Stimulated activated naive CD8-positive, alpha-beta T cell treated with anti-CD3 and anti-CD28 coated beads, Interleukin-15, Interleukin-2, amounts not matched to agents 100 U/mL and 50 U/mL, for 24 hours (primary cell): ENCODE data around the gene MYH7B.

ENCODE experiments used
- ATAC-seq: fragments of 150-1000 bp; cut with Tn5 transposase; one replicate; pipeline ENCODE4 v1.10.0; 2021
- DNase-seq: peaks from one replicate; pipeline ENCODE4 v3.0.0; 2021

MYH7B gene

GRCh38 chr20:34992751-34993417 is 37.2 kb downstream of the MYH7B start:
- ATAC-seq: no peak
- DNase-seq: no peak

GRCh38 chr20:34993941-34994508 is 38.4 kb downstream of the MYH7B start:
- ATAC-seq (no peak), DNase-seq (no peak)

GRCh38 chr20:34994509-34995131 is 39.0 kb downstream of the MYH7B start:
- DNase-seq (no peak), ATAC-seq (no peak)

GRCh38 chr20:34995192-34995591 is 39.5 kb downstream of the MYH7B start:
- ATAC-seq (no peak), DNase-seq (no peak)

GRCh38 chr20:34995696-34996095 is 40.0 kb downstream of the MYH7B start:
- no peak for DNase-seq
- no peak for ATAC-seq

GRCh38 chr20:34996243-34997028 is 40.8 kb downstream of the MYH7B start:
- no peak for DNase-seq
- ATAC-seq: no peak

- no peak for ATAC-seq
- no peak for DNase-seq
Measured at GRCh38 chr20:34997131-34997561, 41.5 kb downstream of the MYH7B start.

- ATAC-seq (no peak), DNase-seq (no peak)
Measured at GRCh38 chr20:34997774-34998173, 42.1 kb downstream of the MYH7B start.

- DNase-seq (no peak), ATAC-seq (no peak)
Measured at GRCh38 chr20:34998331-34998950, 42.8 kb downstream of the MYH7B start.

- no peak for DNase-seq
- ATAC-seq: no peak
Measured at GRCh38 chr20:34999021-34999451, 43.4 kb downstream of the MYH7B start.

GRCh38 chr20:34999782-35000181 is 44.1 kb downstream of the MYH7B start:
- ATAC-seq (no peak), DNase-seq (no peak)

- no peak for DNase-seq
- ATAC-seq: no peak
Measured at GRCh38 chr20:35000311-35000921, 44.7 kb downstream of the MYH7B start.

- DNase-seq (no peak), ATAC-seq (no peak)
Measured at GRCh38 chr20:35000922-35001595, 45.4 kb downstream of the MYH7B start.

GRCh38 chr20:35001596-35002362 is 46.1 kb downstream of the MYH7B start:
- no peak for DNase-seq
- no peak for ATAC-seq

GRCh38 chr20:35002426-35003210 is 47.0 kb downstream of the MYH7B start:
- DNase-seq: no peak
- no peak for ATAC-seq

GRCh38 chr20:35003211-35004031 is 47.8 kb downstream of the MYH7B start:
- ATAC-seq: no peak
- DNase-seq: no peak

GRCh38 chr20:35004051-35004725 is 48.5 kb downstream of the MYH7B start:
- ATAC-seq: no peak

GRCh38 chr20:35004749-35005462 is 49.2 kb downstream of the MYH7B start:
- ATAC-seq (no peak), DNase-seq (no peak)

More at GRCh38 chr20:35004051-35004725, 48.5 kb downstream of the MYH7B start:
- no peak for DNase-seq
